HEK293 (cell line): ENCODE measurements around the gene THSD4.
A peak's percentile ranks its signal among the peaks of the same experiment; 100 is the strongest.

Experiments
- FEZF1 ChIP-seq: fragments of 450-650 bp; formaldehyde crosslinking; IDR thresholded peaks from 2 replicates; pipeline ENCODE4 v1.5.1; 2016; ENCODE audit warnings: missing biosample characterization, missing genetic modification characterization
- GLIS2 ChIP-seq: fragments of 450-650 bp; formaldehyde crosslinking; IDR thresholded peaks from 2 replicates; pipeline ENCODE4 v1.5.1; 2016; ENCODE audit warnings: missing biosample characterization, missing genetic modification characterization
- HOXD13 ChIP-seq: sonication (generic); formaldehyde crosslinking; IDR thresholded peaks from 2 replicates; pipeline ENCODE4 v1.8.0; 2022; ENCODE audit warnings: missing genetic modification reagents, borderline replicate concordance
- IKZF3 ChIP-seq: fragments of 450-650 bp; IDR thresholded peaks from 2 replicates; pipeline ENCODE4 v1.5.0; 2018; ENCODE audit warnings: missing biosample characterization, mild to moderate bottlenecking, missing genetic modification characterization, moderate library complexity
- KLF16 ChIP-seq: fragments of 450-650 bp; formaldehyde crosslinking; IDR thresholded peaks from 2 replicates; pipeline ENCODE4 v1.5.1; 2017; ENCODE audit warnings: missing biosample characterization, missing genetic modification characterization
- MEIS1 ChIP-seq: sonication (generic); formaldehyde crosslinking; IDR thresholded peaks from 2 replicates; pipeline ENCODE4 v1.8.1; 2022; ENCODE audit warnings: missing genetic modification reagents, mild to moderate bottlenecking, borderline replicate concordance
- OVOL3 ChIP-seq: fragments of 450-650 bp; formaldehyde crosslinking; IDR thresholded peaks from 2 replicates; pipeline ENCODE4 v1.5.1; 2016; ENCODE audit warnings: missing biosample characterization, missing genetic modification characterization
- PRDM10 ChIP-seq: fragments of 450-650 bp; formaldehyde crosslinking; IDR thresholded peaks from 2 replicates; pipeline ENCODE4 v1.5.1; 2016; ENCODE audit warnings: missing biosample characterization, missing genetic modification characterization
- SCRT1 ChIP-seq: fragments of 450-650 bp; formaldehyde crosslinking; IDR thresholded peaks from 2 replicates; pipeline ENCODE4 v1.5.1; 2016; ENCODE audit warnings: missing biosample characterization, missing genetic modification characterization, borderline replicate concordance
- SCRT2 ChIP-seq: fragments of 450-650 bp; formaldehyde crosslinking; IDR thresholded peaks from 2 replicates; pipeline ENCODE4 v1.5.1; 2016; ENCODE audit warnings: missing biosample characterization, missing genetic modification characterization
- SP3 ChIP-seq: fragments of 450-650 bp; formaldehyde crosslinking; IDR thresholded peaks from 2 replicates; pipeline ENCODE4 v1.5.1; 2016; ENCODE audit warnings: missing biosample characterization, missing genetic modification characterization
- ZBTB44 ChIP-seq: fragments of 450-650 bp; IDR thresholded peaks from 2 replicates; pipeline ENCODE4 v1.5.1; 2018; ENCODE audit warnings: missing biosample characterization, mild to moderate bottlenecking, missing genetic modification characterization
- ZFP37 ChIP-seq: fragments of 450-650 bp; formaldehyde crosslinking; IDR thresholded peaks from 2 replicates; pipeline ENCODE4 v1.5.1; 2016; ENCODE audit warnings: missing biosample characterization, missing genetic modification characterization
- ZNF10 ChIP-seq: fragments of 450-650 bp; formaldehyde crosslinking; IDR thresholded peaks from 2 replicates; pipeline ENCODE4 v1.5.1; 2017; ENCODE audit warnings: missing biosample characterization, missing genetic modification characterization
- ZNF146 ChIP-seq: fragments of 450-650 bp; formaldehyde crosslinking; IDR thresholded peaks from 2 replicates; pipeline ENCODE4 v1.5.1; 2016; ENCODE audit warnings: missing biosample characterization, missing genetic modification characterization
- ZNF2 ChIP-seq: fragments of 450-650 bp; formaldehyde crosslinking; IDR thresholded peaks from 2 replicates; pipeline ENCODE4 v1.5.1; 2016; ENCODE audit warnings: missing biosample characterization, missing genetic modification characterization
- ZNF248 ChIP-seq: fragments of 450-650 bp; formaldehyde crosslinking; IDR thresholded peaks from 2 replicates; pipeline ENCODE4 v1.5.1; 2017; ENCODE audit warnings: missing biosample characterization, missing genetic modification characterization
- ZNF324 ChIP-seq: fragments of 450-650 bp; formaldehyde crosslinking; IDR thresholded peaks from 2 replicates; pipeline ENCODE4 v1.5.1; 2016; ENCODE audit warnings: missing biosample characterization, missing genetic modification characterization
- ZNF416 ChIP-seq: fragments of 450-650 bp; formaldehyde crosslinking; IDR thresholded peaks from 2 replicates; pipeline ENCODE4 v1.5.1; 2016; ENCODE audit warnings: missing biosample characterization, missing genetic modification characterization
- ZNF514 ChIP-seq: fragments of 450-650 bp; formaldehyde crosslinking; IDR thresholded peaks from 2 replicates; pipeline ENCODE4 v1.5.1; 2016; ENCODE audit warnings: missing biosample characterization, missing genetic modification characterization
- ZNF548 ChIP-seq: fragments of 450-650 bp; formaldehyde crosslinking; IDR thresholded peaks from 2 replicates; pipeline ENCODE4 v1.5.1; 2016; ENCODE audit warnings: missing biosample characterization, missing genetic modification characterization
- ZNF549 ChIP-seq: fragments of 450-650 bp; IDR thresholded peaks from 2 replicates; pipeline ENCODE4 v1.5.1; 2018; ENCODE audit warnings: missing biosample characterization, missing genetic modification characterization, mild to moderate bottlenecking, inconsistent platforms, moderate library complexity
- ZNF555 ChIP-seq: fragments of 450-650 bp; formaldehyde crosslinking; conservative IDR thresholded peaks from 2 replicates; pipeline ENCODE4 v1.5.1; 2017; ENCODE audit warnings: missing biosample characterization, mild to moderate bottlenecking, missing genetic modification characterization, inconsistent platforms
- ZNF658 ChIP-seq: fragments of 450-650 bp; formaldehyde crosslinking; IDR thresholded peaks from 2 replicates; pipeline ENCODE4; 2016; ENCODE audit warnings: missing biosample characterization, missing genetic modification characterization
- ZNF670 ChIP-seq: fragments of 450-650 bp; formaldehyde crosslinking; IDR thresholded peaks from 2 replicates; pipeline ENCODE4 v1.5.1; 2016; ENCODE audit warnings: missing biosample characterization, missing genetic modification characterization, low read depth
- ZNF768 ChIP-seq: fragments of 450-650 bp; formaldehyde crosslinking; IDR thresholded peaks from 2 replicates; pipeline ENCODE4 v1.5.1; 2018; ENCODE audit warnings: missing biosample characterization, mild to moderate bottlenecking, missing genetic modification characterization
- TF ChIP-seq, protein P1 (sequence below): fragments of 450-650 bp; formaldehyde crosslinking; IDR thresholded peaks from 2 replicates; pipeline ENCODE4 v1.5.1; 2017; ENCODE audit warnings: missing biosample characterization, missing genetic modification characterization
- TF ChIP-seq, protein P2 (sequence below): fragments of 450-650 bp; formaldehyde crosslinking; IDR thresholded peaks from 2 replicates; pipeline ENCODE4 v1.5.1; 2016; ENCODE audit warnings: missing biosample characterization, missing genetic modification characterization, borderline replicate concordance
- TF ChIP-seq, protein P3 (sequence below): fragments of 450-650 bp; IDR thresholded peaks from 2 replicates; pipeline ENCODE4 v1.5.1; 2018; ENCODE audit warnings: missing biosample characterization, missing genetic modification characterization

THSD4 gene

DNA sequence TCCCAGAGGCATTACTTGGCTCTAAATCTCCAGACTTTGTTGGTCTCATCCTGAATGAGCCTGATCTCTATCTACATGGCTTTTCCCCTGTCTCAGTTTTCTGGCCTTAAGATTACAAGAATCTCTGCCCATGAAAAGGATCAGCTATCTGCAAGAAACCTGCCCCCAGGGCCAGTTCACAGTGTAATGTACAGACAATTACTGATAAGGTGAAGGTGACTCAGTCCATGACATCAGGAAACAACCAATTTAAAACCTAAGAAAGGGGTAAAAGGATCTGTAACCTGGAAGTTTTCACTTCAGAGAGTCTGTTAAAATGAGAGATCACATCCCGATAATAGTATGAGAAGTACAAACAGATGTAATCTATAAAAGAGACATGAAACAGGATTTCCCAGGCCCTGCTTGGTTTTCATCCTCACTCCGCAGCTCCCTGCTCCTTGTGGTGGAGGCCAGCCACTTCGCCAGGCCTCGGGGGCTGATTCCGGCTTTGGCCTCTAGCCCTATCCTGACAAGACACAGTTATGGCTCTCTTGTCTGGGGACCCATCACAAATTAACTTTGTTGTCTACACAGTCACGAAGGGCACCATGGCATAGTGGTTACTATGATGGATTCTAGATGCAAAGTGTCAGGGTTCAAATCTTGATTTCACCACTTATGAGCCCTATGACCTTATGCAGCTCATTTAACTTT lies 136.9 kb downstream of the THSD4 start (continued):
- TF ChIP-seq IKZF3 (tag by site-specific recombination) (0 out of 2 replicates have a peak, but pooled peaks have one; percentile 8), ZFP37 (tag by site-specific recombination) (peak; percentile 91), ZNF658 (tag by site-specific recombination) (no peak), ZNF670 (tag by site-specific recombination) (no peak), ZNF10 (tag by site-specific recombination) (peak; percentile 98), OVOL3 (tag by site-specific recombination) (0 out of 2 replicates have a peak, but pooled peaks have one; percentile 46), MEIS1 (no peak; the same call in 1 of the 2 replicates), KLF16 (peak; percentile 37), GLIS2 (tag by site-specific recombination) (0 out of 2 replicates have a peak, but pooled peaks have one; percentile 24), FEZF1 (tag by site-specific recombination) (peak; percentile 72), ZNF768 (tag by site-specific recombination) (no peak), ZNF324 (tag by site-specific recombination) (0 out of 2 replicates have a peak, but pooled peaks have one; percentile 30), ZNF248 (tag by site-specific recombination) (no peak), SP3 (tag by site-specific recombination) (peak; percentile 48; the same call in 1 of the 2 replicates), PRDM10 (tag by site-specific recombination) (peak; percentile 100), ZNF548 (tag by site-specific recombination) (no peak), ZNF146 (no peak), ZNF555 (tag by site-specific recombination) (no peak), SCRT2 (tag by site-specific recombination) (no peak), SCRT1 (no peak), ZNF514 (tag by site-specific recombination) (no peak), ZNF2 (tag by site-specific recombination) (0 out of 2 replicates have a peak, but pooled peaks have one; percentile 10), HOXD13 (CRISPR knock-in tag) (peak; percentile 61; the same call in 1 of the 2 replicates), ZNF549 (tag by site-specific recombination) (no peak), ZNF416 (tag by site-specific recombination) (no peak), ZBTB44 (no peak)
- TF ChIP-seq, protein P1, sequence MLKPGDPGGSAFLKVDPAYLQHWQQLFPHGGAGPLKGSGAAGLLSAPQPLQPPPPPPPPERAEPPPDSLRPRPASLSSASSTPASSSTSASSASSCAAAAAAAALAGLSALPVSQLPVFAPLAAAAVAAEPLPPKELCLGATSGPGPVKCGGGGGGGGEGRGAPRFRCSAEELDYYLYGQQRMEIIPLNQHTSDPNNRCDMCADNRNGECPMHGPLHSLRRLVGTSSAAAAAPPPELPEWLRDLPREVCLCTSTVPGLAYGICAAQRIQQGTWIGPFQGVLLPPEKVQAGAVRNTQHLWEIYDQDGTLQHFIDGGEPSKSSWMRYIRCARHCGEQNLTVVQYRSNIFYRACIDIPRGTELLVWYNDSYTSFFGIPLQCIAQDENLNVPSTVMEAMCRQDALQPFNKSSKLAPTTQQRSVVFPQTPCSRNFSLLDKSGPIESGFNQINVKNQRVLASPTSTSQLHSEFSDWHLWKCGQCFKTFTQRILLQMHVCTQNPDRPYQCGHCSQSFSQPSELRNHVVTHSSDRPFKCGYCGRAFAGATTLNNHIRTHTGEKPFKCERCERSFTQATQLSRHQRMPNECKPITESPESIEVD = peak; percentile 87
- TF ChIP-seq, protein P2, sequence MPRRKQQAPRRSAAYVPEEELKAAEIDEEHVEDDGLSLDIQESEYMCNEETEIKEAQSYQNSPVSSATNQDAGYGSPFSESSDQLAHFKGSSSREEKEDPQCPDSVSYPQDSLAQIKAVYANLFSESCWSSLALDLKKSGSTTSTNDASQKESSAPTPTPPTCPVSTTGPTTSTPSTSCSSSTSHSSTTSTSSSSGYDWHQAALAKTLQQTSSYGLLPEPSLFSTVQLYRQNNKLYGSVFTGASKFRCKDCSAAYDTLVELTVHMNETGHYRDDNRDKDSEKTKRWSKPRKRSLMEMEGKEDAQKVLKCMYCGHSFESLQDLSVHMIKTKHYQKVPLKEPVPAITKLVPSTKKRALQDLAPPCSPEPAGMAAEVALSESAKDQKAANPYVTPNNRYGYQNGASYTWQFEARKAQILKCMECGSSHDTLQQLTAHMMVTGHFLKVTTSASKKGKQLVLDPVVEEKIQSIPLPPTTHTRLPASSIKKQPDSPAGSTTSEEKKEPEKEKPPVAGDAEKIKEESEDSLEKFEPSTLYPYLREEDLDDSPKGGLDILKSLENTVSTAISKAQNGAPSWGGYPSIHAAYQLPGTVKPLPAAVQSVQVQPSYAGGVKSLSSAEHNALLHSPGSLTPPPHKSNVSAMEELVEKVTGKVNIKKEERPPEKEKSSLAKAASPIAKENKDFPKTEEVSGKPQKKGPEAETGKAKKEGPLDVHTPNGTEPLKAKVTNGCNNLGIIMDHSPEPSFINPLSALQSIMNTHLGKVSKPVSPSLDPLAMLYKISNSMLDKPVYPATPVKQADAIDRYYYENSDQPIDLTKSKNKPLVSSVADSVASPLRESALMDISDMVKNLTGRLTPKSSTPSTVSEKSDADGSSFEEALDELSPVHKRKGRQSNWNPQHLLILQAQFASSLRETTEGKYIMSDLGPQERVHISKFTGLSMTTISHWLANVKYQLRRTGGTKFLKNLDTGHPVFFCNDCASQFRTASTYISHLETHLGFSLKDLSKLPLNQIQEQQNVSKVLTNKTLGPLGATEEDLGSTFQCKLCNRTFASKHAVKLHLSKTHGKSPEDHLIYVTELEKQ (tag by site-specific recombination) = peak; percentile 68; the same call in 1 of the 2 replicates
- TF ChIP-seq, protein P3, sequence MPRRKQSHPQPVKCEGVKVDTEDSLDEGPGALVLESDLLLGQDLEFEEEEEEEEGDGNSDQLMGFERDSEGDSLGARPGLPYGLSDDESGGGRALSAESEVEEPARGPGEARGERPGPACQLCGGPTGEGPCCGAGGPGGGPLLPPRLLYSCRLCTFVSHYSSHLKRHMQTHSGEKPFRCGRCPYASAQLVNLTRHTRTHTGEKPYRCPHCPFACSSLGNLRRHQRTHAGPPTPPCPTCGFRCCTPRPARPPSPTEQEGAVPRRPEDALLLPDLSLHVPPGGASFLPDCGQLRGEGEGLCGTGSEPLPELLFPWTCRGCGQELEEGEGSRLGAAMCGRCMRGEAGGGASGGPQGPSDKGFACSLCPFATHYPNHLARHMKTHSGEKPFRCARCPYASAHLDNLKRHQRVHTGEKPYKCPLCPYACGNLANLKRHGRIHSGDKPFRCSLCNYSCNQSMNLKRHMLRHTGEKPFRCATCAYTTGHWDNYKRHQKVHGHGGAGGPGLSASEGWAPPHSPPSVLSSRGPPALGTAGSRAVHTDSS (tag by site-specific recombination) = no peak
